ENCODE results near the gene U2AF1.
"Not testable (repeated sequence)": the region's sequence is repeated elsewhere in the genome, so short reads cannot be mapped to it uniquely, and the experiment has no call there.

U2AF1 gene

DNA sequence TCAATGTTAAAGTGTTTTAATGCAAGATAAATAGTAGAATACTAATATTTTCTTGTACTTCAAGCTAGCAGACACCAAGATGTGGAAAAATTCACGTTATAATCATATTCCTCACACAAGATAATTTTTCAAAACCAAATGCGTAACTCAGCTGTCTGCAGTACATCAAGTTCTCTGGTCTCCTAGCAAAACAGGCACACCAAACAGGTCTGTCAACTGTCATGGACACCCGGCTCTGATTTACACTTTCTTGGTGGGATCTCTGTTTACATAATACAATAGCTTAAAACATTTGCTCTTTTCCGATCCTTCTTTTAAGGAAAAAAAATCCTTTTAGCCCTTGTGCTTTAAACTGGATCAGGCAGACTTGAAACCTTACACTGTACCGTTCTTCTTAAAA lies 5.7 kb downstream of the U2AF1 start:
- not testable (repeated sequence) for H3K27me3 Mint-ChIP-seq (ENCODE audit: low read depth); H3K9me3 Mint-ChIP-seq; H3K36me3 Mint-ChIP-seq (ENCODE audit: low read depth); H3K27ac Mint-ChIP-seq; H3K4me3 Mint-ChIP-seq; H3K4me1 Mint-ChIP-seq

DNA sequence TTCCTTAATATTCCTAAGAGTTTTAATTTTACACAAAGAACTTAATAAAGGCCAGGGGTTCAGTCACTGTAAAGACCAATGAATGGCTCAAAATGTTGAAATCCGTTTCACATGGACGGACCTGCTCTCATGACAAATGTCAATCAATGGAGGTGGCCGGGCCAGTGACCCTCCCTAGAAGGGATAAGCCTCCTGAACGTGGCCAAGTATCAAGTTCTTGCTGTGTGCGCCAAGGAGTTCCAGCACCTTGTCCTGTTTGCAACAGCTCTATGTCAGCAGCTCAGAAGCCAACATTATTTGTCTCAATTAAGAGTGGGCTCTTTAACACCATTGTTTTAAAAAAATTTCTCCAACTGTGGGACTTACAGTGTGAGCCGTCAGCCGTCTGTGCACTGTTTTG lies 6.4 kb downstream of the U2AF1 start:
- not testable (repeated sequence) for H3K36me3 Mint-ChIP-seq (ENCODE audit: low read depth); H3K27ac Mint-ChIP-seq; H3K27me3 Mint-ChIP-seq (ENCODE audit: low read depth); H3K4me3 Mint-ChIP-seq; H3K9me3 Mint-ChIP-seq; H3K4me1 Mint-ChIP-seq

DNA sequence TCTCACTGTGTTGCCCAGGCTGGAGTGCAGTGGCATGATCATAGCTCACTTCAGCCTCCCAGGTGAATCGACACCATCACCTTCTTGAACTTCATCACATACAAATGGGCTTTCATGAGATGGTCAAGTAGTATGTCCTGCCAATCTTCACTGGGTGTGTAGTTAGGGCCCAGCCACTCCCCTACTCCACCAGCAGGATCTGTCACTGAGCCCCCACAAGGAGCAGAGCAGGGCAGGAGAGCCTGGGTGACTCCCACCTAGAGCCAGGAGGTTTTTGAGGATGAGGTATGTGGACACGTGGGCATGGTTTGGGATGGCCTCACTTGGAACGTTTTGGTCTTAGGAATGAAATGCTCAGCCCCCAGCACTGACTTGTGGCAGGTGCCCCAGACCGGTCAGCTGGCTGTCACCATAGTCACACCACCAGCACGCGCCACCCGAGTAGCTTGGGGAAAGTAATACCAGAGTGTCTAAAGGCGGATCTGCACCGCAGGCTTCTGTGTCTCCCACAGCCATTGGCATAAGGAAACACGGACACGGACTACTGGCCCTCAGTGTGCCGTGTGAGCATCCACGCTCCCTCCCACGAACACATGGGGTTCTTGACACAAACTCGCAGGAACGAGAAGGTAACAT lies 15.3 kb downstream of the U2AF1 start:
- not testable (repeated sequence) for H3K4me1 Mint-ChIP-seq; H3K36me3 Mint-ChIP-seq (ENCODE audit: low read depth); H3K9me3 Mint-ChIP-seq; H3K27ac Mint-ChIP-seq; H3K27me3 Mint-ChIP-seq (ENCODE audit: low read depth); H3K4me3 Mint-ChIP-seq

DNA sequence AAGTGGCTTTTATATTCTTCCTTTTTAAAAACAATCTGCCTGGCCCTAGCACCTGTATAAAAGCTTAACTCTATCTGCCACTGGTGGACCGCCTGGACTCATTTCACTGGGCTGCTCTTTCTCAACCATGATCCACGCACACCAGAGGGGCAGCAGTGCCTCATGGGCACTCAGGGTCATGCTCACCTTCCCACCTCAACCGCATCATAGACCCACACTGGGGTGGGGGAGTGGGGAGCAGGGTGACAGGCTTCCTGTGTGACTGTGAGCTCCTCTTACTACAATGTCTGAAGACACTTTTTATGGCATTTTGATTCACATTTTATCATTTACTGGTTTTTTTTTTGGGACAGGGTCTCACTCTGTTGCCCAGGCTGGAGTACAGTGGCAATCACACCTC lies 16.4 kb downstream of the U2AF1 start:
- H3K9me3 Mint-ChIP-seq; H3K4me3 Mint-ChIP-seq; H3K27ac Mint-ChIP-seq; H3K36me3 Mint-ChIP-seq (ENCODE audit: low read depth); H3K4me1 Mint-ChIP-seq; H3K27me3 Mint-ChIP-seq (ENCODE audit: low read depth): not testable (repeated sequence)

DNA sequence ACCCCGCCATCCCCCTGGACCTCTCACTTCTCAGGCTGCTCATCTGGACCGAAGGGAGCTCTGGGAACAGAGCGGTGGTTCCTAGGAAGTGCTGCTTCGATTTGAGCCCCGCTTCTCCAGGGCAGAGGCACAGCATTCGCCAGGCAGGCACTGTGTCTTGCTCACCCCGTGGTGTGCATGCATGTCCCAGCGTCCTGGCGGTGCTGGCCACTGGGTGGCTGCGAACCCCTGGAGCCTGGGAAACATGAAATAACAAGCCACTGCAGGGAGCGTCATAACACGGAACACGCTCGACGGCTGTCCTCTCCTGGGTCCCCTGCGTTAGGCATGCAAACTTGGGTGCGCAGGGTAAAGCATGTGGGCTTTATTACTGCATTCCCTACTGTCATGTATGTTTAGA lies 17.9 kb downstream of the U2AF1 start:
- H3K36me3 Mint-ChIP-seq (ENCODE audit: low read depth); H3K4me3 Mint-ChIP-seq; H3K9me3 Mint-ChIP-seq; H3K27ac Mint-ChIP-seq; H3K27me3 Mint-ChIP-seq (ENCODE audit: low read depth); H3K4me1 Mint-ChIP-seq: not testable (repeated sequence)

DNA sequence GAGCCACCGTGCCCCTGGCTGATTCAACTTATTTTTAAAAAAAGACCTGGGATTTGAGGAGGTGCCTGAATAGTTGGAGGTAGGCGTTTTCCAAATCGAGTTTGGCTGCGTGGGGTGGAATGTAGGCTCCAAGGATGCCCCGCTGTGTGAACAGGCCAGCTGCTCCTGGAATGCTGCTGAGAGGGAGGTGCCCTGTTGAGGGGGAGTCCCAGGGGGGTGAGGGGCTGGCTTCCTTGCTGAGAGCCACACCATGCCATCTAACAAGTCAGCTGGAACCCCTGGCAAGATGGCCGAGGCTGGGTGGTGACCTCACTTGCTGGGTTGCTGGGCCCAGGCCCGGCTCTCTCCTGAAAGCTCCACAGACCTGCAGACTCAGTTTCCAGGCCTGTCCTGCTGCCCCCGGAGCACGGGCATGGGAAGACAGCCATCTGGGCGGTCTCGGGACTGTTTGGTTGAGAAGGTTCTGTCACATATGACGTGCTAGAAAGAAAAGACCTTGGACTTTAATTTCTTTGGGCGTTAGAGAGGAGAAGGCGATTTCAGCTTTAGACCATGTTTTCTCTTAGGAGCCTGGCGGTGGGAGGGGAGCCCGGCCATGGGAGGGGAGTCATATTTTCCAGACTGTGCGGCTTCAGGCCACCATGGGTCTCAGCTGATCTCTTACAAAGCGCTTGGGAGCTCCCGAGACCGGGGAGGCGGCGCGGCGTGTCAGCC lies 24.6 kb downstream of the U2AF1 start:
- not testable (repeated sequence) for H3K36me3 Mint-ChIP-seq (ENCODE audit: low read depth); H3K4me1 Mint-ChIP-seq; H3K27me3 Mint-ChIP-seq (ENCODE audit: low read depth); H3K4me3 Mint-ChIP-seq; H3K9me3 Mint-ChIP-seq; H3K27ac Mint-ChIP-seq

DNA sequence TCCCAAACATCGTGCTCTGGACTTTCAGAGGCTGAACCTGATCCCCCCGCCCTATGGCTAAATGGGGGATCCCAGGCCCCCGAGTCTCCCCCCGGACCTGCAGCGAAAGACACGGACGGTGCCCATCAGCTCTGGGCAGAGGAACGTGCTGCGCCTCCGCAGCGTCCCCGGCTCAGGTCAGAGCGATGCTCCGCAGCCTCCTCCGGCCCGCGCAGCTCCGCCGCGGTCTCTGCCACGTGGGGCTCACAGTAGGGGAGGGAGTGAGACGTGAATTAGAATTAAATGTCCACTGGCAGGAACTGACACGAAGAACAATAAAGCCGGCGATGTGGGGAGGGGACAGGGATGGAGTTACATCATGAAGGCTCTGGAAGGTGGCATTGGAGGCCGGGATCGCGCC lies 30.7 kb downstream of the U2AF1 start:
- H3K27ac Mint-ChIP-seq; H3K4me1 Mint-ChIP-seq; H3K4me3 Mint-ChIP-seq; H3K36me3 Mint-ChIP-seq (ENCODE audit: low read depth); H3K27me3 Mint-ChIP-seq (ENCODE audit: low read depth); H3K9me3 Mint-ChIP-seq: not testable (repeated sequence)

DNA sequence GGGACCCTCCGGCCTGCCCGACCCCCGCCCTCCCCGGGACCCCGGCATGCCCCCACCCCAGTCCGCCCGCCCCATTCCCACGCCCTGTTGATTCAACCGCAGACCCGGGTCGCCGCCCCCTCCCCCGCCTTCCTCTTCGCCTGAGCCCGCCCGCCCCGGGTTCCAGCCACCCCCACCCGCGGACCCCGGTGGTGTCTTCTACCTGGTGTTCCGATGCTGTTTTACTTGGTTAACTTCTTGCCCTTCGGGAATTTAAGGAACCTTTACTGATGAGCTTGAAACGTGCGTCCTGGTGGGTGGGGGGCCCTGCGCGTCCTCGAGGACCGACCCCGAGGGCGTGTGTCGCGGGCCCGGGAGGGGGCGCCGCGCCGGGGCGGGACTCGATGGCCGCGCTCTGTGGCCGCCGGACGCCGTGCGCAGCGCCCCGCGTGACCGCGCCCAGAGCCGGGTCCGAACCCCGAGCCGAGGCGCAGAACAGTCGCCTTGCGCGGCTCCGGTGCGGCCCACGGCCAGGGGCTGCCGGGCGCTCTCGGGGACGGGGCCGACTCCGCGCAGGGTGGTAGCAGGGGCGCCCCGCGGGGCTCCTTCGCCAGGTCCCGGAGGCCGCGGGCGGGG lies 31.2 kb downstream of the U2AF1 start:
- H3K27me3 Mint-ChIP-seq (ENCODE audit: low read depth); H3K27ac Mint-ChIP-seq; H3K4me1 Mint-ChIP-seq; H3K4me3 Mint-ChIP-seq; H3K36me3 Mint-ChIP-seq (ENCODE audit: low read depth); H3K9me3 Mint-ChIP-seq: not testable (repeated sequence)

DNA sequence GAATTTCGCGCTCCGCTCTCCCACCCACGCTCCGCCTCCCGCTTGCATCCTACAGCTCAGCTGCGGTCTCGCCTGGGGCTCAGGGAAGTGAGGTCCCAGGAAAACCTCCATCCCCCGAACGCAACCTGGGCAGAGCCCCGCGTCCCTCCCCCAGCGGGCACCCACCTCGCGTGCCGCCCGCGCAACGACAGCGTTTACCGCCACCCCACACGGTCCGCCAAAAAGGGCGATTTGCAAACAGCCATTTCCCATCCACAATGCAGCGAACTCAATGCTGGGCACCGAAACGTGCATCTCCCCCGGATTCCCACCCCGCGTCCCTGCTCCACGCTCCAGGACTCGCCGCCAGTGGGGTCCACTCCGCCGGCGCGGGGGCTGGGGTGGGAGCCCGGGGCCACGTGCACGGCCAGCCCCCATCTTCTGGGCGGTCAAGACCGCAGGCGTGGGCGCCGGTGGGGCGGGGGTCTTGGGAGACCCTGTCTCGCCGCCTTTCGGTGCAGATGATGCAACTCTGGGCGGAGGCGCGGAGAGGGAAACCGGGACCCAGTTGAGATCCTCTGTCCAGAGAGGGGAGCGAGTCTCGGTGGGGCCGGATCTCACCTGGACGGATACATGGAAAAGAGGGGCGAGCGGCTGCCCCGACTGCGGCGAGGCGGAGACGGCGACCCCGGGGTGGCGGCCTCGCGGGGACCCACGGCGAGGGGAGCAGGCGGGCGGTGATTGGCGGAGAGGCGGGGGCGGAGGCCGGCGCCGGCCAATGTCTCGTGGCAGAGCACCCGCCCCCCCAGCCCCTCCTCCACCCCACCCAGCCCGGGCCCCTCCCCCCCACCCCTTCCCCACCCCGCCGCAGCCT lies 32.0 kb downstream of the U2AF1 start, which contains the start of gene CBS:
Gene CBS, minus strand, starts transcription at position 666 of the 853 bp plus-strand sequence. CDS start 3,642 bp downstream, outside the sequence.
- H3K9me3 Mint-ChIP-seq; H3K4me1 Mint-ChIP-seq; H3K4me3 Mint-ChIP-seq; H3K36me3 Mint-ChIP-seq (ENCODE audit: low read depth); H3K27ac Mint-ChIP-seq; H3K27me3 Mint-ChIP-seq (ENCODE audit: low read depth): not testable (repeated sequence)

DNA sequence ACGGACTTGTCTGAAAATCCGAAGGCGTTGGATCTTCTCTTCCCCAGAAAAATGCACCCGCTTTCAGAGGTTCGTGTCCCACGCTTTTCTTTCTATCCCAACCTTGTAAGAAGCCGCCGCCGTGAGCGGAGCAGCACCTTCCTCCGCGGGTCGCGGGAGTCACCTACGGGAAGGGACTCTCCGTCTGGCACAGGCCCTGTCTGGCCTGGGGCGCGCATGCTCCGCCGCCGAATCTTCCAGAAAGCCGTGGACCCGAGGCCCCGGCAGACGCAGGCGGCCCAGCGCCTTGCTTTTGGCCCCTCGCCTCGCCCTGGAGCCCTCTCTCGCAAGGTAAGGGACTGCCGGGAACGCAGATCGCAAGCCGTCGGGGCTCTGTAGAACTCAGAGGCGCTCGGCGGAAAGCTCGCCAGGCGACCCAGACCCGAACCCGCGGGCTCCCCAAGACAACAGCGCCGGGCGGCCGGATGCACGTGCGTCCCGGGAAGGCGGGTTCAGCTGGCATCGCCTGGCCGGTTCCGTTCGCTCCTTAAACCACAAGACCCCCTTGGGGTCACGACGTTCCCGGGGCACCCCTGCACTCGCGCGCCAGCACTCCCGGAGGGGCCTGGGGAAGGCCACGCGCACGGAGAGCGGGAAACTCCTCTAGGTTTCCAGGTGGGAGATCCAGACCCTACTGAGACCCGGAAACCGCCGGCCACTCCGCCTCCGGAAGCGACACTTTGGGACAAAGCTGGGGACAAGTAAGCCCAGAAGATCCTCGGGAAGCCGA lies 32.8 kb downstream of the U2AF1 start:
- not testable (repeated sequence) for H3K4me1 Mint-ChIP-seq; H3K9me3 Mint-ChIP-seq; H3K36me3 Mint-ChIP-seq (ENCODE audit: low read depth); H3K27ac Mint-ChIP-seq; H3K27me3 Mint-ChIP-seq (ENCODE audit: low read depth); H3K4me3 Mint-ChIP-seq

DNA sequence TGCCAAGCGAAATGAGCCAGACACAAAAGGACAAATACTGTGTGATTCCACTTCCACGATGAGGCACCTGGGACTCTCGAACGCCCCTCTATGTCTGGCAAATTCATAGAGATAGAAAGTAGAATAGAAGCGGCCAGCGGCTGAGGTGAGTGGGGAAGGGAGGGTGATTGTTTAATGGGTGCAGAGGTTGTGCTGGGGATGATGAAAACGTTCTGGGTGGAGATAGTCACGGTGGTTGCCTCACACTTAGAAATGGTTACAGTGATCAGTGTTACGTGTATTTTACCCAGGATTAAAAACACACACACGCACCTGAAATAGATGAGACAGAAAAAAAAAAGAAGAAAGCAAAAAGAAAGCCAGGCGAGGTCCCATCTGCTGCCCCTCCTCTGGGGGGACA lies 34.6 kb downstream of the U2AF1 start:
- H3K36me3 Mint-ChIP-seq (ENCODE audit: low read depth); H3K4me3 Mint-ChIP-seq; H3K27me3 Mint-ChIP-seq (ENCODE audit: low read depth); H3K4me1 Mint-ChIP-seq; H3K9me3 Mint-ChIP-seq; H3K27ac Mint-ChIP-seq: not testable (repeated sequence)

DNA sequence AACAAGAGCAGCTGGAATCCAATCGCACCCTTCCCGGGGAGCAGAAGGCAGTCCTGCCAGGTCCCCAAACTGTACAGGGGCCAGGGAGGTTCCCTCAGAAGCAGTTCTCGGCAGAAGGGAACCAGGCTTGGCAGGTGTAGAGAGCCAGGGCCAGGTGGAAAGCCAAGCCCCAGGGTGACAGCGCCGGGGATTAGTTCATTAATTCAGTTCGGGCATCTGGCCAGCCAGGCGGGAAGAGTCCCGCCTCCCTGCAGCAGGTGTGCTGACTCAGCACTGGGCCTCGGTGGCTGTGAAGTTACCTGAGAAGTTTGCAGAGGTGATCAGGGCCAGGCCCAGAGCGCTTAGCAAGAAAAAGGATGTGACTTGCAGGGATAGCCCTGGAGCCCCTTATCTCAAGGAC lies 37.7 kb downstream of the U2AF1 start:
- not testable (repeated sequence) for H3K4me3 Mint-ChIP-seq; H3K27ac Mint-ChIP-seq; H3K36me3 Mint-ChIP-seq (ENCODE audit: low read depth); H3K4me1 Mint-ChIP-seq; H3K27me3 Mint-ChIP-seq (ENCODE audit: low read depth); H3K9me3 Mint-ChIP-seq

DNA sequence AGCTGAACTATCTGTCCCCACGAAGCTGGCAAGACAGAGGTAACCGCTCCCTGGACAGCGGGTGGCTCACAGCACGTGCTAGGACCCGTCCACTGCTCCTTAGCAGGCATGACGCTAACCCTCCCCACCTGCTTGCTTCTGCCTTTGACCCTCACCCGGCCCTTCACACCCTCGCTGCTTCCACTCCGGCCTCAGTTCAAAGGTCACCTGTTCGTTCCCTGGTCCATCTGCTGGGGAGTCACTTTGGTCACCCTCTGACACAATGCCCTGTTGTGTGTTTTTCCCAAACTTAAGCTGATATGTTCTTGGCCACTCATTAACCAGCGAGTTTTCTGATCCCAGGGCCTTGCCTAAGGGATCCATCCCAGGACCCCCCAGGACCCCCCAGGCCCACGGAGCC lies 39.3 kb downstream of the U2AF1 start:
- not testable (repeated sequence) for H3K36me3 Mint-ChIP-seq (ENCODE audit: low read depth); H3K27me3 Mint-ChIP-seq (ENCODE audit: low read depth); H3K4me3 Mint-ChIP-seq; H3K9me3 Mint-ChIP-seq; H3K4me1 Mint-ChIP-seq; H3K27ac Mint-ChIP-seq

DNA sequence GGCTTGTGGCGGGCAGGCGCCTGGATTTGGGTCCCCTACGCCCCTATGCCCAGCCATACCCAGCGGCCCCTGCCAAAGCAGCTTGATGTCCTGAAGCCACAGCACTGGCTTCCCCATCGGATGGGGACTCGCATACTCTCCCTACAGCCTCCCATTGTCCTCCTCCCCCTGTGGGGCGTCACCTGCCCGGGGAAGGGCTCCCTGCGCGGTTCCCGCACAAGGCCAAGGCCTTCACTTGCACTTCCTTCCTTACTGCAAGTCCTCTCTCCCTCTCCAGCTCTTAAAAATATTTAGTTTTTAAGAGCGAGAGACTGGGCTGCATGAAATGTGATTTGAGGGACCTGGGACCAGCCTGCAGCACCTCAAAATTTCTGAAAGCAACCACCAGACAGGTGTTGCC lies 40.7 kb downstream of the U2AF1 start:
- not testable (repeated sequence) for H3K4me3 Mint-ChIP-seq; H3K27ac Mint-ChIP-seq; H3K9me3 Mint-ChIP-seq; H3K27me3 Mint-ChIP-seq (ENCODE audit: low read depth); H3K36me3 Mint-ChIP-seq (ENCODE audit: low read depth); H3K4me1 Mint-ChIP-seq
